Measurements from ENCODE around the gene KCND2. TPM values are rescaled to one million over a fixed set of nuclear protein-coding genes. Genes with fewer than 3 reads are reported as not detected.

Gene KCND2
- total RNA-seq, 1 experiment from 2014 or later = not detected

DNA sequence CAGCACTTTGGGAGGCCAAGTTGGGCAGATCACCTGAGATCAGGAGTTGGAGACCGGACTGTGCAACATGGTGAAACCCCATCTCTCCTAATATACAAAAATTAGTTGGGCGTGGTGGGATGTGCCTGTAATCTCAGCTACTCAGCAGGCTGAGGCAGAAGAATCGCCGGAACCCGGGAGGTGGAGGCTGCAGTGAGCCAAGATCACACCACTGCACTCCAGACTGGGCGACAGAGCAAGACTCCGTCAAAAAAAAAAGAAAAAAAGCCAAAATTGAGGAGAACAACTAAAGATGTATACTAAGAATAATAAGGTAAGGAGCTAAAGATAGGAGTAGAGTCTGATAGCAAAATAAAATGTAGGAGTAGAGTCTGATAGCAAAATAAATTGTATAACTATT lies 251.0 kb downstream of the KCND2 start:
- H3K4me2 ChIP-seq (ENCODE audit: low read depth, low read length, poor library complexity, severe bottlenecking) = no peak overlapping the region
- no peak overlapping the region for H3K27ac ChIP-seq (ENCODE audit: low read length)
- no peak overlapping the region for H3K9ac ChIP-seq (ENCODE audit: low read length)
- DNase-seq = no peak
- H3K4me3 ChIP-seq (ENCODE audit: low read length) = no peak overlapping the region
- H3K27me3 ChIP-seq (ENCODE audit: low read length) = no peaks in the 10 kb centered on the region
- H3K36me3 ChIP-seq (ENCODE audit: insufficient read depth, low read length) = no peaks in the 10 kb centered on the region
- peaks cover 4% of the 10 kb centered on the region; the same call in 1 of the 2 replicates for H3K9me3 ChIP-seq (ENCODE audit: low read length)
- no peaks in the 10 kb centered on the region for H3K4me1 ChIP-seq (ENCODE audit: low read length)
- H3K9me2 ChIP-seq (replicated peaks; ENCODE audit: insufficient read depth, low read length) = no peaks in the 10 kb centered on the region; the same call in 1 of the 2 replicates
- no peaks in the 10 kb centered on the region for H3K79me2 ChIP-seq (ENCODE audit: low read length)
- no peaks in the 10 kb centered on the region for H4K20me1 ChIP-seq (ENCODE audit: insufficient read depth, low read depth, low read length)
- H2AFZ ChIP-seq (ENCODE audit: low read length) = no peak overlapping the region

DNA sequence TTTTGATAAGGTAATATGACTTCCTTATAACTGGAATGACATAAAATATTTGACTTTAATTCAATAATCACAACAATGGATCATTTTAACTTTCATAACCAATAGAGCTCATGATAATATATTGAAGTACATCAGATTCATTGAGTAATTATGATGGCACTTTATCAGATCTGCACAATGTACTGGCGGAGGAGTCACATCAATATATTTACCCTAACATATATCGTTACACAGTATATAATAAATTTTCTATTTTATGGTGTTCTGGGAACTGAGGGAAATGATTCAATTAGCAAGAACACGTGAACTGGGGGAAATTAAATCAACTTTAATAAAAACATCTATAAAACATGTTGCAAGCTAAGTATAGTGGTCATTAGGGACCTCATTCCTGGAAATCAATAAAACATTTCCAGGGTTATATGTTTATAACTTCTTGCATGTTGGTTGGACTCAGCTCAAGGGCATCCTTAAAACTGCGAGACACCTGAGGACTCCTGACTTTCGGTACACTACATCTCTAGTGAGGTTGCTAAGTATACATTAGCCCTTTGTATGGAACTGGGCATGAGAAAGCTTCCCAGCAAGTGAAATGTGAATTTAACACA lies 254.0 kb downstream of the KCND2 start:
- H3K27ac ChIP-seq (ENCODE audit: low read length) = no peak overlapping the region
- H3K27me3 ChIP-seq (ENCODE audit: low read length) = no peaks in the 10 kb centered on the region
- no peaks in the 10 kb centered on the region for H3K79me2 ChIP-seq (ENCODE audit: low read length)
- no peak overlapping the region for H3K4me3 ChIP-seq (ENCODE audit: low read length)
- no peak overlapping the region for H3K4me2 ChIP-seq (ENCODE audit: low read depth, low read length, poor library complexity, severe bottlenecking)
- no peak overlapping the region for H2AFZ ChIP-seq (ENCODE audit: low read length)
- DNase-seq = no peak
- H3K9me3 ChIP-seq (ENCODE audit: low read length) = no peaks in the 10 kb centered on the region
- no peak overlapping the region for H3K9ac ChIP-seq (ENCODE audit: low read length)
- no peaks in the 10 kb centered on the region for H3K4me1 ChIP-seq (ENCODE audit: low read length)
- H3K9me2 ChIP-seq (replicated peaks; ENCODE audit: insufficient read depth, low read length) = no peaks in the 10 kb centered on the region; the same call in 1 of the 2 replicates
- H4K20me1 ChIP-seq (ENCODE audit: insufficient read depth, low read depth, low read length) = no peaks in the 10 kb centered on the region
- no peaks in the 10 kb centered on the region for H3K36me3 ChIP-seq (ENCODE audit: insufficient read depth, low read length)

DNA sequence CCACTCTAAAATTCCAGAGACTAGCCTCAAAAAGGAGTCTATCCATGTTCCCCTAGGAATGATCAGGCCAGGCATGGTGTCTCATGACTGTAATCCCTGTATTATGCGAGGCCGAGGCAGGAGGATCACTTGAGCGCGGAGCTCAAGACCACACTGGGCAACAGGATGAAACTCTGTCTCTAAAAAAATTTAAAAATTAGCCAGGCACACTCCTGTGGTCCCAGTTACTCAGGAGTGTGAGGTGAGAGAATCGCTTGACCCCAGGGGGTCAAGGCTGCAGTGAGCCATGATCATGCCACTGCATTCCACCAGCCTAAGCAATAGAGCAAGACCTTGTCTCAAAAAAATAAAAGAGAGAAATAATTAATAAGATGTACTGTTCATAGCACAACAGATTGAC lies 256.8 kb downstream of the KCND2 start:
- no peaks in the 10 kb centered on the region for H3K79me2 ChIP-seq (ENCODE audit: low read length)
- no peaks in the 10 kb centered on the region for H3K27me3 ChIP-seq (ENCODE audit: low read length)
- no peak overlapping the region for H3K27ac ChIP-seq (ENCODE audit: low read length)
- H3K4me2 ChIP-seq (ENCODE audit: low read depth, low read length, poor library complexity, severe bottlenecking) = no peak overlapping the region
- H3K36me3 ChIP-seq (ENCODE audit: insufficient read depth, low read length) = no peaks in the 10 kb centered on the region
- H3K9ac ChIP-seq (ENCODE audit: low read length) = no peak overlapping the region
- H3K9me3 ChIP-seq (ENCODE audit: low read length) = no peaks in the 10 kb centered on the region; the same call in 1 of the 2 replicates
- H2AFZ ChIP-seq (ENCODE audit: low read length) = no peak overlapping the region
- no peak for DNase-seq
- H3K4me1 ChIP-seq (ENCODE audit: low read length) = no peaks in the 10 kb centered on the region
- no peaks in the 10 kb centered on the region for H4K20me1 ChIP-seq (ENCODE audit: insufficient read depth, low read depth, low read length)
- no peak overlapping the region for H3K4me3 ChIP-seq (ENCODE audit: low read length)
- H3K9me2 ChIP-seq (replicated peaks; ENCODE audit: insufficient read depth, low read length) = no peaks in the 10 kb centered on the region; the same call in 1 of the 2 replicates

DNA sequence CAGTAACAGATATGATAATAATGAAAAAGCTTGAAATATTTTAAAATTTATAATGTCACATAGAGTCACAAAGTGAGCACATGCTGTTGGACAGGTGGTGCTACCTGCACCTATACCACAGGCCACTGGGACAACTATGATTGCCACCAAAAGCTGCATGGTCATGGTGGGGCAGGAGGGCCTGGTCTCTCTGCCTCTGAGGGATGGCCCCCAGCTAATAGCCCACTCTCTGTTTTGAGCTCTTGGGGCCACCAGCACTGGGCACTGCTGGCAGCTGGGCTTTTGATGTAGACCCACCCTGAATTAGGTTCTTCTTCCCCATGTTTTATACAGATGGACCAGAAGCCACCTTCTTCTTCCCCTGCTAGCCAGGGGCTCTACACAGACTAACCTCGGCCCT lies 265.4 kb downstream of the KCND2 start:
- Histone ChIP-seq H3K4me1 (ENCODE audit: low read length) (no peaks in the 10 kb centered on the region), H3K9me2 (replicated peaks; ENCODE audit: insufficient read depth, low read length) (no peaks in the 10 kb centered on the region), H4K20me1 (ENCODE audit: insufficient read depth, low read depth, low read length) (no peaks in the 10 kb centered on the region), H3K4me3 (ENCODE audit: low read length) (no peak overlapping the region), H3K9ac (ENCODE audit: low read length) (no peak overlapping the region), H3K27ac (ENCODE audit: low read length) (no peak overlapping the region), H3K79me2 (ENCODE audit: low read length) (no peaks in the 10 kb centered on the region), H3K27me3 (ENCODE audit: low read length) (no peaks in the 10 kb centered on the region), H3K9me3 (ENCODE audit: low read length) (peaks cover 4% of the 10 kb centered on the region; the same call in 1 of the 2 replicates), H3K4me2 (ENCODE audit: low read depth, low read length, poor library complexity, severe bottlenecking) (no peak overlapping the region), H2AFZ (ENCODE audit: low read length) (no peak overlapping the region), H3K36me3 (ENCODE audit: insufficient read depth, low read length) (no peaks in the 10 kb centered on the region)
- no peak for DNase-seq

DNA sequence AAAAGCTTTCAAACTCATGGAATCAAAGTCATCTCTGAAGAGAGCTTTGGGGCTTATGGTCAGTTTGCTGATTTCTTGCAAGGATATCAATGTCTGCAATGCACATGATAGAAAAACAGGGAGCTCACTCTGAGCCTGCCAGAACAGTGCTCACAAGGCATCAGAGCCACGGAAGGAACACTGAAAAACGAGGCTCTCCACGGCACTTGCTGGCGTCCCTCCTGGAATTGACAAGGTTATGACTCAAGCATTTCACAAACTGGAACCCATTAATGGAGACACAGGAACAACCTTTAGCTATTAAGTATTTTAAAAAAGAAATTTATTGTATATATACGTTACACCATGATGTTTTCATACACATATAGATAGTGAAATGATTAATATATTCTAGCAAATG lies 266.3 kb downstream of the KCND2 start:
- Histone ChIP-seq H3K27me3 (ENCODE audit: low read length) (no peaks in the 10 kb centered on the region), H3K9me2 (replicated peaks; ENCODE audit: insufficient read depth, low read length) (no peaks in the 10 kb centered on the region), H3K36me3 (ENCODE audit: insufficient read depth, low read length) (no peaks in the 10 kb centered on the region), H3K4me2 (ENCODE audit: low read depth, low read length, poor library complexity, severe bottlenecking) (no peak overlapping the region), H3K9me3 (ENCODE audit: low read length) (peaks cover 10% of the 10 kb centered on the region; the same call in 1 of the 2 replicates), H3K9ac (ENCODE audit: low read length) (no peak overlapping the region), H3K27ac (ENCODE audit: low read length) (no peak overlapping the region), H3K4me3 (ENCODE audit: low read length) (no peak overlapping the region), H2AFZ (ENCODE audit: low read length) (no peak overlapping the region), H4K20me1 (ENCODE audit: insufficient read depth, low read depth, low read length) (no peaks in the 10 kb centered on the region), H3K79me2 (ENCODE audit: low read length) (no peaks in the 10 kb centered on the region), H3K4me1 (ENCODE audit: low read length) (no peaks in the 10 kb centered on the region)
- no peak for DNase-seq

DNA sequence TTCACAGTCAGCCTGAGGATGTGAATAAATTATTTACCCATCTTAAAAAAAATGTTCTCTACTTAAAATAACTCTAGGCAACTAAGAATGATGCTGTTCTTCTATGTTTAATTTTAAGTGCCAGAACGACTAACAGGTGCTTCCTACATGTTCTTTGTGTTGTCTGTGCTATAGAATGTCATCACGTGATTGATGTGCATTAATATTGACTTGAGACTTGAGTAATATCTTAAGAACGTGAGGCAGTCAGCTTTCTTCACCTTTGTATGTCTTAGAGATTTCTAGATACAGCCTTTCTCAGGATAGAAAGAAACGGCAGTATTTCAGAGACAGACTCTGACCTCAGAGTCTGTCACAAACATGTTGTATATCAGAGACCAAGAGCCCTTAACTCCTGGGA lies 274.6 kb downstream of the KCND2 start:
- H3K27ac ChIP-seq (ENCODE audit: low read length) = no peak overlapping the region
- no peak overlapping the region for H3K4me2 ChIP-seq (ENCODE audit: low read depth, low read length, poor library complexity, severe bottlenecking)
- no peak for DNase-seq
- no peak overlapping the region for H3K4me3 ChIP-seq (ENCODE audit: low read length)
- no peaks in the 10 kb centered on the region for H3K36me3 ChIP-seq (ENCODE audit: insufficient read depth, low read length)
- 0 out of 2 replicates have a peak, but pooled peaks cover 3% of the 10 kb centered on the region for H3K9me2 ChIP-seq (replicated peaks; ENCODE audit: insufficient read depth, low read length)
- peaks cover 9% of the 10 kb centered on the region; the same call in 1 of the 2 replicates for H3K9me3 ChIP-seq (ENCODE audit: low read length)
- no peaks in the 10 kb centered on the region for H3K4me1 ChIP-seq (ENCODE audit: low read length)
- H3K27me3 ChIP-seq (ENCODE audit: low read length) = no peaks in the 10 kb centered on the region
- no peak overlapping the region for H3K9ac ChIP-seq (ENCODE audit: low read length)
- H4K20me1 ChIP-seq (ENCODE audit: insufficient read depth, low read depth, low read length) = no peaks in the 10 kb centered on the region
- no peak overlapping the region for H2AFZ ChIP-seq (ENCODE audit: low read length)
- no peaks in the 10 kb centered on the region for H3K79me2 ChIP-seq (ENCODE audit: low read length)

DNA sequence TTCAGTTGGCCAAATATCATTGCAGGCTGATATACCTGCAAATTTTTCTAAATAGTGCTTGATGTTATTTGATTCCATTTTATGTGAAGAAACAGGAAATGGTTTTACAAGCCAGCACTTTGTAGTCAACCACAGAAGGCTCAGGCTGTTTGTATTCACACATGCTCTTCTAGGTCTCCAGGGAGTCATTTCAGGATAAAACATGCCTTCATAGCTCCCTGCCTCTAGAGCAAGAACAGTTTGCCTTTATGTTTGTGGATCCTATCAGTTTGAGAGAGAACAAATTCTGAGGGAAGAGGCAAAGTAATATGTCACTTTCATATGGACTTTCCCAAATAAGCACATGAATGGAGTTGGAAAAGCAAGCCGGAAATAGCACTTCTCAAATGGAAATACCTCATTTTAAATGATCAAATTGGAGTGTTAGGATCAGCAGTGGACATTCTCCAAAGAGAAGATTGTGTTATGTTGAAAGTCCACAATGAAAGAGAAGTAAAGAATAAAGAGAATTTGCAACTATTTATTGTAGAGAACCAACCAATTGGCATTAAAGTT lies 277.6 kb downstream of the KCND2 start:
- H3K27me3 ChIP-seq (ENCODE audit: low read length) = no peaks in the 10 kb centered on the region
- H2AFZ ChIP-seq (ENCODE audit: low read length) = no peak overlapping the region
- H3K36me3 ChIP-seq (ENCODE audit: insufficient read depth, low read length) = no peaks in the 10 kb centered on the region
- no peaks in the 10 kb centered on the region for H3K79me2 ChIP-seq (ENCODE audit: low read length)
- H3K4me3 ChIP-seq (ENCODE audit: low read length) = no peak overlapping the region
- no peak overlapping the region for H3K4me2 ChIP-seq (ENCODE audit: low read depth, low read length, poor library complexity, severe bottlenecking)
- no peaks in the 10 kb centered on the region for H3K4me1 ChIP-seq (ENCODE audit: low read length)
- H3K27ac ChIP-seq (ENCODE audit: low read length) = no peak overlapping the region
- DNase-seq = no peak
- no peak overlapping the region for H3K9ac ChIP-seq (ENCODE audit: low read length)
- H3K9me3 ChIP-seq (ENCODE audit: low read length) = no peaks in the 10 kb centered on the region
- no peaks in the 10 kb centered on the region for H4K20me1 ChIP-seq (ENCODE audit: insufficient read depth, low read depth, low read length)
- H3K9me2 ChIP-seq (replicated peaks; ENCODE audit: insufficient read depth, low read length) = 0 out of 2 replicates have a peak, but pooled peaks cover 3% of the 10 kb centered on the region

DNA sequence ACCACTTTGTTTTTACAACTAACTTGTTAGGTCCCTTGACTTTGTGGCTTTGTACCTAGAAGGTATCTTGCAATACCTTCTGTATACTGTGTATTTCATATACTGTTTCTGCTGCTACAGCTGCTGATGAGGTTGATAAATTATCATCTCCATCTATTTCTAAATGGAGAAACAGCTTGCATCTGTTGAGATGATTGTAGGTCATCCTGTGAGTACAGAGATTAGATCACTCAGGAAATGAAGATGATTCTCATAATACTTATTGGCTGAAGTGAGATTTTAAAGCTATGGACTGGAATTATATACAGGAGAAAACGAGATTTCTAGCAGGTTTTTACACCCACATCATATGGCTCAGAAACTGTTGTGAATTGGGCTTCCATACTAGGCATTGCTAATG lies 280.5 kb downstream of the KCND2 start:
- H4K20me1 ChIP-seq (ENCODE audit: insufficient read depth, low read depth, low read length) = no peaks in the 10 kb centered on the region
- DNase-seq = no peak
- no peak overlapping the region for H3K27ac ChIP-seq (ENCODE audit: low read length)
- no peaks in the 10 kb centered on the region for H3K4me1 ChIP-seq (ENCODE audit: low read length)
- no peak overlapping the region for H2AFZ ChIP-seq (ENCODE audit: low read length)
- no peaks in the 10 kb centered on the region for H3K9me2 ChIP-seq (replicated peaks; ENCODE audit: insufficient read depth, low read length)
- no peak overlapping the region for H3K4me2 ChIP-seq (ENCODE audit: low read depth, low read length, poor library complexity, severe bottlenecking)
- no peak overlapping the region for H3K4me3 ChIP-seq (ENCODE audit: low read length)
- no peaks in the 10 kb centered on the region for H3K9me3 ChIP-seq (ENCODE audit: low read length)
- H3K36me3 ChIP-seq (ENCODE audit: insufficient read depth, low read length) = no peaks in the 10 kb centered on the region
- H3K9ac ChIP-seq (ENCODE audit: low read length) = no peak overlapping the region
- no peaks in the 10 kb centered on the region for H3K27me3 ChIP-seq (ENCODE audit: low read length)
- no peaks in the 10 kb centered on the region for H3K79me2 ChIP-seq (ENCODE audit: low read length)
